Measurements from ENCODE around the gene ATXN7L3.
A peak's percentile ranks its signal among the peaks of the same experiment; 100 is the strongest.
"Not testable (repeated sequence)": the region's sequence is repeated elsewhere in the genome, so short reads cannot be mapped to it uniquely, and the experiment has no call there.

ATXN7L3 gene

GRCh38 chr17:44174427-44174826 is 25.3 kb downstream of the ATXN7L3 start:
- DNase-seq = no peak

DNA sequence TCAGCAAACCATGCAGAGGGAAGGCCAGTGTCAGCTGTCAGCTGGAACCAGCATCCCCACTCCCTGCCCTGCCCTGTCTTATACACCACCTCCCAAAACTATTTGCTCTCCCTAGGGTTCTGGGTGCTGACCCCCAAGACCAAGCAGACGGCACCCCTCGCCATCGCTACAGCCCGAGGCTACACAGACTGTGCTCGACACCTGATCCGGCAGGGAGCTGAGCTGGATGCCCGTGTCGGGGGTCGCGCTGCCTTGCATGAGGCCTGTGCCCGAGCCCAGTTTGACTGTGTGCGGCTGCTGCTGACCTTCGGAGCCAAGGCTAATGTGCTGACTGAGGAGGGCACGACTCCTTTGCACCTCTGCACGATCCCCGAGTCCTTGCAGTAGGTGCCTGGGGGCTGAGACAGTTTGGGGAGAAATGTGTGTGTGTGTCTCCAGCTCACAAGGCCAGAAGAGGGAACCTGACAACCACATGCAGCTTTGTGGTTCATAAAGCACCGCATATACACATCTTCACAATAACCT is 27.7 kb downstream of the ATXN7L3 start:
- no peak for DNase-seq

- no peak for DNase-seq
Observed at GRCh38 chr17:44170499-44171201, 29.0 kb downstream of the ATXN7L3 start, which contains the start of gene ASB16. Gene ASB16 (plus strand): TSS chr17:44170704. CDS start chr17:44170790, 86 bp downstream.

- no peak for DNase-seq
Observed at GRCh38 chr17:44170135-44170498, 29.6 kb downstream of the ATXN7L3 start.

- no peak for DNase-seq
Observed at GRCh38 chr17:44167181-44167861, 32.4 kb downstream of the ATXN7L3 start.

DNA sequence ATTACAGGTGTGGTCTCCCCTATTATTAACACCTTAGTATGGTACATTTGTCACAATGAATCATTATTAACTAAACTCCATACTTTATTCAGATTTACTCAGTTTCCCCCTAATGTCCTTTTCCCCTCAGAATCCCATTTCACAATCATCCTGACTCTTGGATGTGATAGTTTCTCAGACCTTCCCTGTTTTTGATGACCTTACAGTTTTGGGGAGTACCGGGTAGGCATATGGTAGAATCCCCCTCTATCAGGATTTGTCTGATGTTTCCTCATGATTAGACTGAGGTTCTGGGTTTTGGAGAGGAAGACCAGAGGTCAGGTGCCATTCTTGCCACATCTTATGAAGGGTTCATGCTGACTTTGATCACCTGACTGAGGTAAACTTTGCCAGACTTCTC is 35.2 kb downstream of the ATXN7L3 start:
- no peak for DNase-seq

DNA sequence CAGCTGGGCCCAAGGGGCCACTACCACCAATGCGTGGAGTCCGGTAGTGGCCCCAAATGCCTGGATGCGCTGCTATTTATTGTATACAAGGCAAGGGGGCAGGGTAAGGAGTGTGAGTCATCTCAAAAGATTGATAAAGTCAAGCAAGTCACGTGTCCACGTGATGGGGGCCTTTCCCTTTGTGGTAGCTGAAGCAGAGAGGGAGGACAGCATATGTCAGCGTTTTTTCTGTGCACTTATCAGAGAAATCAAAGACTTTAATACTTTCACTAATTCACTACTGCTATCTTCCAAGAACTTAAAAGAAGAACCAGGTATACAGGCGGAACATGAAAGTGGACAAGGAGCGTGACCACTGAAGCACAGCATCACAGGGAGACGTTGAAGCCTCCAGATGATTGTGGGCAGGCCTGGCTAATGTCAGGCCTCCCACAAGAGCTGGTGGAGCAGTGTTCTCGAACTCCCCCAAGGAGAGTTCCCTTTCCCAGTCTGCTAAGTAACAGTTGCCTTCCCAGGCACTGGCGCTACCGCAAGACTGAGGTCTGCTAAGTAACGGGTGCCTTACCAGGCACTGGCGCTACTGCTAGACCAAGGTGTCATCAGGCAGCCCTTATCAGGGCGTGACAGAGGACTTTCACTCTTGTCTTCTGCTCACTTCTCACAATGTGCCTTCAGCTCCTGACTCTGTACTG is 40.0 kb downstream of the ATXN7L3 start:
- peak in 1 of 2 experiments; percentile 29 for DNase-seq

- DNase-seq = no peak
Observed at GRCh38 chr17:44155488-44155887, 44.2 kb downstream of the ATXN7L3 start.

- no peak for DNase-seq
Observed at GRCh38 chr17:44152875-44153274, 46.8 kb downstream of the ATXN7L3 start.

GRCh38 chr17:44149750-44150329 is 49.8 kb downstream of the ATXN7L3 start:
- no peak for DNase-seq

- DNase-seq = not testable (repeated sequence)
Observed at GRCh38 chr17:44149066-44149465, 50.6 kb downstream of the ATXN7L3 start.

GRCh38 chr17:44147812-44148211 is 51.9 kb downstream of the ATXN7L3 start:
- DNase-seq = no peak

DNA sequence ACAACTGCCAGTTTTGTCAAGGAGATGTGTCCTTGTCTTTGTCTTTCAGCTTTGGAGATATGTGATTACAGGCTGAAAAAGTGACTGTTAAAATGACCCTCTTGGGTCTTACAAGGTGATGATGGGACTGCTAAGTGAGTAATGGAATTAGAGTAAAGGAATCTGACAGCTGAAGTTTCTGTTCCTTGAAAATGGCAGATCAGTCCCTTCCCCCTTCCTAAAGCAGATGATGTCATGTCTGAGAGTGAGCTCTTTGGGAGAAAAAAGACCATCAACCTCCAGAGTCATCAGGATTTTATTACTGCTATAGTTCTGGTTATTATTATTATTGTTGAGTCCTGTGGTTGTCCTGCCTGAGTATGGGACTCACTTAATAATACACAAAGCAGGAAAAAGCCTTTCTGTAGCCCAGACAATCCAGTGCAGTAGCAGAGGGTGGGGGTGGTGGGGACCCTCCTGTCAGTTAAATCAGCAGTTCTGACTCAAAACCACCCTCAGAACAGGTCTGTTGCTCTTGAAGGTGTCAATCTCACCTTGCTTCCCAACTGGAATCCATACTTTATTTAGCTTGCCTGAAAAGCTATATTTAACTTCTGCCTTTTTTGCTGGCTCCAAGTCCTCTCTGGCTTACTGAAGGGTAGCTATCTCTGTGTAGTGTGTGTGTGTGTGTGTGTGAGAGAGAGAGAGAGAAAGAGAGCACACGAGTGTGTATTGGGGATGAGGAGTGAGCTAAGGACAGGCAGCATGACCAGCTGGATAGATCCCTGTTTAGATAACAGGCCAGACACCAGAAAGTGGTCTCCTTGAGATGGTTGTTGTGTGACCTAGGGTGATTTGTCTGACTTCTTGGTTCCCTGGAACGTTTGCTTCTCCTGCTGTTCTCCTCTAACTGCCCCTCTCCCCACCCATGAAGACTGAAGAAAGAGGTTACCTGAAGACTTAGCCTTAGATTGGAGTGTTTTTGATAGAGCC is 53.0 kb downstream of the ATXN7L3 start:
- no peak for DNase-seq

DNA sequence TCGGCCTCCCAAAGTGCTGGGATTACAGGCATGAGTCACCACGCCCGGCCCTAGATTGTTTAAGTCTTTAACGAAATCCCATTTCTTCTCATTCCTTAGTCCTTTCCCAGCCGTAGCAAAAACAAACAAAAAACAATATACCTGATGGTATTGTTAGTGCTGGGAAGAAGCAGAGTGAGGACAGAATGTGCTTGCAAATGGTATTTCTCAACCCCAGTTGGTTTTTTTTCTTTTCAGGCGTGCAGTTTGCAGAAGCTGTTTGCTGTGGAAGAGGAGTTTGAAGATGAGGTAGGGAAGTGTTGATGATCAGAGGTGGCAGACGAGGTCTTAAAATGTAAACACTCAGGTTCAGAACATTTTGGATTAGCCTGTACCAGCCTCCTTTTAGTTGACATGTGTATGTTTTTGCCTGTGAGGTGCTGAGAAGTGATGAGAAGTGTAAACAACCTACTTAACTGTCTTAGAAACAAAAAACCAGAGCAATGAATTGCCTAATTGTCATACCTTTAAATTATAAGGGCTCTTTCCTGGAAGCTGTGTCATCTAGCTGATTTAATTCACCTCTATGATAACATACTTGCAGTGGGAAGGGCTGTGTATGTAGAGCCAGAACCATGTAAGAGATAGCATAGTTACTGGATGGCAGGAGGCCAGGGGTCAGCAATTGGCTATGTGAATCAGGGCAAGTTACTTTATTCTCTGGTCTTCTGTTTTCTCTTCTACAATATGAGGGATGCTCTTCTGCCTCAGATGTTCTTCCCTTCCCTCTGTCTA is 54.5 kb downstream of the ATXN7L3 start:
- DNase-seq = no peak

DNA sequence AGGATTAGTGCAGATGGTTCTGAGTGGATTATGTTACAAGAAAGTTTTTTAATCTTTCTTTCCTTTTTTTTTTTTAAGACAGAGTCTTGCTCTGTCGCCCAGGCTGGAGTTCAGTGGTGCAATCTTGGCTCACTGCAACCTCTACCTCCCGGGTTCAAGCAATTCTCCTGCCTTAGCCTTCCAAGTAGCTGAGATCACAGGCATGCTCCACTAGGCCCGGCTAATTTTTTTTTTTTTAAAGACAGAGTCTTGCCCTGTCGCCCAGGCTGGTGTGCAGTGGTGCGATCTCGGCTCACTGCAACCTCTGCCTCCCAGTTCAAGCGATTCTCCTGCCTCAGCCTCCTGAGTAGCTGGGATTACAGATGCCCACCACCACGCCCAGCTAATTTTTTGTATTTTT is 55.8 kb downstream of the ATXN7L3 start:
- DNase-seq = not testable (repeated sequence)

All from activated CD4-positive, alpha-beta T cell treated with anti-CD3 and anti-CD28 coated beads, Interleukin-2, amount 50 U/mL, for 48 hours (primary cell).